Myocyte (in vitro differentiated cells): ENCODE measurements around the gene SUPT3H. TPM values are rescaled to one million over a fixed set of nuclear protein-coding genes. Genes with fewer than 3 reads are reported as not detected.
"Not testable (repeated sequence)": the region's sequence is repeated elsewhere in the genome, so short reads cannot be mapped to it uniquely, and the experiment has no call there.

Experiments used
- DNase-seq: peaks from one replicate; pipeline ENCODE4 v3.0.0-alpha.2; 2012; ENCODE audit warnings: low read depth
- total RNA-seq: library from RNA; depleted of rRNA; stranded (reverse); fragments of >200 nt; gene quantifications from 2 replicates; pipeline ENCODE4 v1.2.3, GENCODE V29; 2014

The SUPT3H gene
- total RNA-seq, 1 donor from 2014 or later, result 7.8 TPM

DNA sequence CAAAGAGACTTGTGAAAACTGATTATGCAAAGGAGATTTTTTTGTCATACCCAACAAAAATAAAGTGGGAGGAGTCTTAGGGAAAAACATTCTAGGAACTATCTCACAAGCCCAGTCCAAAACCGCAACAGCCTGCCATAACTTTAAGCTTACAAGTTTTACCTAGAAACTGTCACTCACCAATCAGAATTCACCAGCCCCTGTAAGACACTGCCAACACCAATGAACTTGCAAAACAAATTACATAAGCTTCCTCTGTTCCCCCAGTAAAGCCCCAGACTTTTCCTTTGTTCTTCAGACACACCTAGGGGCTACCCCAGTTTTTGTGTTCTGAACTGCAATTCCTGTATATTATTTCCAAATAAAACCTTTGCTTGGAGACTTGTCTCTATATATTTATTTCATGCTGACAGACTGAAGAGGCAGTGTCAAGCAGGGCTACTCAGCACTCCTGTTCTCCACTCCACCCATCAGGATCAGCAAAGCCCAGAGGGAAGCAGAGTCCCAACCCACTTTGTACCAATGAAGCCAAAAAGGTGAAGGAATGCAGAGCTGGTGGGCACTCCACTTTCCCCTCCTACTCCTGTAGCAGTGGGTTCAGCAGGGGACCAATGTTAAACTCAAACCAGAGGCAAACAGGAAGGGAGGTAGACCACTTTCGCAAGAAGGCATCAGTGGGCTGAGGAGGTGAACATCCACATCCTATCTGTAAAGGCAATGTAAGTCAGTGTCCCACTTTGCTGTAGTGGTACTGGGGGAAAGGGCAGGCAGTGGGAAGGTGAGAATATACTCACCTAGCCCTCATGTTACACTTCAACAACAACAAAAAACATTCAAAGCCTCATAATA lies 192.1 kb downstream of the SUPT3H start:
- DNase-seq, result no peak

DNA sequence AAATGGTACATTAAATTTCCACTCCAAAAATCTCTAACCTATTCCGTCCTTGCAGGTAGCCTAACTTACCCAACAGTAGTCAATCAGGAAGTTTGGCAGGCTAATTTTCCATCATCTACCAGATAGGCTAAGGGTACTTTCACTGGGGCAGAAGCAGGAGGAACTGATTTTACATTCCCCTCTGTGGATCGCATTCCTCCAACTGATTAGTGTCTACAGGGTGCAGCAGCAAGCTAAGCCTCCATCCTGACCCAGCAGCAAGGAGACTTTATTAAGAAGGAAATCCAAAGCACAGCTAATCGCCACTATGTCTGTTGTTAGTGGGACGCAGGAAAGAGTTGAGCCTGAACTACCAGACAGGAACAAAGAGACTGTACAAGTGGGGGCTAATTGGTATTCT lies 192.8 kb downstream of the SUPT3H start:
- DNase-seq, result no peak

DNA sequence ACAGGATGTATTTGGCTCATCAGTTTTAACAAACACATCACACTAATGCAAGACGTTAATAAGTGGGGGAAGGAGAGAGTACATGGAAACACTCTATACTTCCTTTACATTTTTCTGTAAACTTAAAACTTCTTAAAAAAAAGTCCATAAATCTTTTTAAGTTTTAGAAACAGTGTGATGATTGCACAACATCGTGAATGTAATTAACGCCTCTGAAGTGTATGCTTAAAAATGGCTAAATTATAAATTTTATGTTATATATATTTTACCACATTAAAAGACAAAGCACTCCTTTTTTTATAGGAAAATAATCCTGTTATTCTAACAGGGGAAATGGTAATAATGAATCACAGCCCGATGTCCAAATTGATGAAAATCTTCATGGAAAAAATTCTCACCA lies 193.7 kb downstream of the SUPT3H start:
- no peak for DNase-seq

DNA sequence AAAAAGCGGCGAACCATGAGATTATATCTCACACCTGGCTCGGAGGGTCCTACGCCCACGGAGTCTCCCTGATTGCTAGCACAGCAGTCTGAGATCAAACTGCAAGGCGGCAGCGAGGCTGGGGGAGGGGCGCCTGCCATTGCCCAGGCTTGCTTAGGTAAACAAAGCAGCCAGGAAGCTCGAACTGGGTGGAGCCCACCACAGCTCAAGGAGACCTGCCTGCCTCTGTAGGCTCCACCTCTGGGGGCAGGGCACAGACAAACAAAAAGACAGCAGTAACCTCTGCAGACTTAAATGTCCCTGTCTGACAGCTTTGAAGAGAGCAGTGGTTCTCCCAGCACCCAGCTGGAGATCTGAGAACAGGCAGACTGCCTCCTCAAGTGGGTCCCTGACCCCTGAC lies 201.4 kb downstream of the SUPT3H start:
- not testable (repeated sequence) for DNase-seq

DNA sequence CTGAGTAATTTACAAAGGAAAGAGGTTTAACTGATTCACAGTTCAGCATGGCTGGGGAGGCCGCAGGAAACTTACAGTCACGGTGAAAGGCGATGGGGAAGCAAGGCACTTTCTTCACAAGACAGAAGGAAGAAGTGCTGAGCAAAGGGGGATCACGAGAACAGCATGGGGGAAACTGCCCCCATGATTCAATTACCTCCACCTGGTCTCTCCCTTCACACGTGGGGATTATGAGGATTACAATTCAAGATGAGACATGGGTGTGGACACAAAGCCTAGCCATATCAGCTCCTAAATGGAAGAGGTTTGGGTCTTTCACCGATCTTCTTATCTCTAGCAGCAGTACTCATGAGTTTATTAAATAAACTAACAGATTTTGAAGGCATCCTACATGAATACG lies 202.5 kb downstream of the SUPT3H start:
- DNase-seq, result no peak

DNA sequence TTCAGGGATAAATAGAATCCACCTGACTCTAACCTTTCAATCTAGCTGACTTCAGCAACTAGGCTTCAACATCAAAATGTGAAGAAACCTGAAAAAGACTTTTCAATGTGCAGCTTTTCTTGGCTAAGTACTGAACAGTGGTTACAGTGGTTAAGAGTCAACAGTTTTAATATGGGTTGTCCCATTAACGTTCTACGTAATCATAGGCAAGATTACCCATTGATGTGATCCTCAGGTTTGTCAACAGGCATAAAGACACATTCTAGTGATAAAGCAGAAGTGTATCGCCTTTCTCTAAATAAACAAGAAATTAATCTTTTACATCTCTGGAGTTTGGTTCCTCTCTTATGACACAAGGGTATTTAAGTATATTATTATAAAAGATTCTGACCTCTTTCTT lies 203.7 kb downstream of the SUPT3H start:
- DNase-seq, result no peak

DNA sequence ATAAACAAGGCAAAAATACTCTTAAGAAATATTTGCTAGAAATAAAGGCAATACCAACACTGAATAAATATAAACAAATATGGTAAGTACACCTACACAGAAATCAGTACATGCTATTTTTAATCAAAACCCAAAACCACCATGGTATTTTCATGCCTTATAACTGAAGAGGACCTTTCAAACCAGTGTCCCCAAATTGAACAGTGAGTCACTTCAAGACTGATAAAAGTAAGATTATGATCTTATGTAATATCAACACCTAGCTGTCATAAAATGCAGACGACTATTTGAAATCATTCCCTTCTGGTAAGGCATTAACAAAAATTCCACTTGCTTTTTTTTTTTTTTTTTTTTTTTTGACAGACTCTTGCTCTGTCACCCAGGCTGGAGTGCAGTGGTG lies 206.4 kb downstream of the SUPT3H start:
- no peak for DNase-seq

DNA sequence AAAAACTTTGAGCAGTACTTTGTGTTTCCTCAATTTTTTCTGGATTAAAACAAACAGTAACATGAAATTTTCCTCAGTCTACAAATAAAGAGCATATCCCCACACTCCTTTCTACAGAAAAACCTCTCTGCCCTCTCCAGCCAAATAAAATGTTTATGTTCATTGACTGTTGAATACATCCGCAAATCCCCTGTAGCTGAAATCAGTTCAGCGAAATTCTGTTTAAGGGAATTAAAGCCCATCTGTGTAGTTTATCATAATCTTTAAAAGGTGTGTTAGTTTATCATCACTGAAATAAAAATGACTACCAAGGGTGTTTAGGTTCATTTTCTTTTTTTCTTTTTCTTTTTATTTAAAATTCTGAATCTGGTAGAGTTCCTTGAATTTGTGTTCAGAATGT lies 207.4 kb downstream of the SUPT3H start:
- DNase-seq, result no peak

DNA sequence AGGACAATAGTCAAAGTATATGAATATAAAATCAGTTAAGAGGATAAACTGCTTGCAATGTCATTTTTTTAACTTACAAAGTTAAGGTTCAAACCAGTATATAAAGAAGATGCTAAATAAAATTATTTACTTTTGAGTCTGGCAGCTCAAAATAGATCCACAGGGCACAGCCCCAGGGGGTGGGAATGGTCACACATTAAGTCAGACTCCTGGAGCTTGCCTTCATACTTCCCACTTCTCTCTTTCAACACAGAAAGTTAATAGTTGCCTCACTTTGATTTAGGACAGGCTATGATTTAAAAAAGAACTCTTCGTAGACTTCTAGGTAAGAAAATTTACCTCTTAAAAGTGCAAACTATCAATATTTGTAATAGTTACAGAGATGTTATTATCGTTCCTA lies 207.9 kb downstream of the SUPT3H start:
- no peak for DNase-seq

DNA sequence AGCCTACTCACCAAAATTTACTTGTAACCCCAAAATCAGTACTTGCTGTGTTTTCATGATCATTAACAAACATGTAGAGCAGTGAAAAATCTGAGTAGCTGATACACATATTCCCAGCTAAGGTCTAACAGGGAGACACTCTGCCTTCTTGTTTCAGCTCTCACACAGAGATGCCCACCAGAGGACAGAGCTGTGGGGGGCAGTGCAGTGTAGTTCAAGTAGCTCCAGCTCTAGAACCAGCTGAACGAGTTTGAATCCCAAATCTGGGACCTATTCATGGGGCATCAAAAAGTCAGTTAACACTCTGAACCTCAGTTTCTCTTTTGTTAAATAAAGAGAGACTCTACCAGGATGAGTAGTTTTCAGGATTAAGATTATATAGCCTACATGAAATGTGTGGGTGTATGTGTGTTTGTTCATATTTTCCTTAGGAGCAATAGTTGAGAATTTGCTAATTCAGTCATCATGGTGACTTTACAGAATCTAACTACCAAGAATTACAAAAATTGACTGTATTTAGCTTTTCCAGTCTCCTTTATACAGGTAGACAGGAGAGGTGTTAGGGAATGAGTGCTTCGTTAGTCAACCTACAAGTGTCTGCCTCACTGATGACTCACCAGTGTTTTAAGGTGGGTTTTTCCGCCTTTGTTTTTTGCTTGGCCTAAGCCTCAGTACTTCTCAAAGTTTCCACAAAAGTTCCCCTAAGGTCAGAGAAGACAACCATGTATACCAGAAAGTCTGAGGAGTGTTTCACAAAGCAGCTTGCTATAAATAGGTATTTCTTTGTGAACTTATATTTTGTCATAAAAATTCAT lies 213.6 kb downstream of the SUPT3H start:
- no peak for DNase-seq

DNA sequence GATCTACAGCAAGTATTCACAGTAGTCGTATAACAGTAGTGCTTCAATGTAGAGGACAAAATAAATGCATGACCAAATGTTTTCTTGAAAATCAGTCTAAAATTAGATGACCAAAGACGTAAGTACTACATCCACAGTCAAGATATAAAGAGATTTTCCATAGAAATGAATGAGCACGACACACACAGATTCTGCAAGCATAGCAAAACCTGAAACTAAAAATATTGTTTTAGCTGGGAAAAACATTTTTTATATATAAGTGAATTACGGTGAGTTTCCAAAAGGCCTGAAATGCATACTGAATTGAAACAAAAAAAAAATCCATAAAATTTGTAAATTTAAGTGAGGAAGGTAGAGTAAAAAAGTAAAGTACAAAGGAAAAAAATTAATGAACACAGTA lies 217.4 kb downstream of the SUPT3H start:
- no peak for DNase-seq

DNA sequence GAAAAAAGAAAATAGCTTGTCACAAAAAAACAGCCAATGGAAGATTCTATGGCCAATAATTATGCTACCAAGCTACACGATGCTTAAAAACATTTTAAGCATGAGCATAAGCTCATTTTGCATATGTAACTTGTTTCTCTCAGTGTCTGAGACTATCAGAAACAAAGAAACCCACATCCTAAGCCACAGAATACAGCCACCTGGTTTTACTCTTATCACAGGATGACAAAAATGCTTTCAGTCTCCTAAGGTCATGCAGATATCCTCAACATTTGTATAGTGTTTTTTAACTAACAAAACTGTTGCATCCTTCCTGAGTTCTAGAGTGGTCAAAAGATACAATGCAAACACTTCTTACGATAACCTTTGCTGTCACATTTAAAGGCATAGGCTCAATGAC lies 221.7 kb downstream of the SUPT3H start:
- no peak for DNase-seq

DNA sequence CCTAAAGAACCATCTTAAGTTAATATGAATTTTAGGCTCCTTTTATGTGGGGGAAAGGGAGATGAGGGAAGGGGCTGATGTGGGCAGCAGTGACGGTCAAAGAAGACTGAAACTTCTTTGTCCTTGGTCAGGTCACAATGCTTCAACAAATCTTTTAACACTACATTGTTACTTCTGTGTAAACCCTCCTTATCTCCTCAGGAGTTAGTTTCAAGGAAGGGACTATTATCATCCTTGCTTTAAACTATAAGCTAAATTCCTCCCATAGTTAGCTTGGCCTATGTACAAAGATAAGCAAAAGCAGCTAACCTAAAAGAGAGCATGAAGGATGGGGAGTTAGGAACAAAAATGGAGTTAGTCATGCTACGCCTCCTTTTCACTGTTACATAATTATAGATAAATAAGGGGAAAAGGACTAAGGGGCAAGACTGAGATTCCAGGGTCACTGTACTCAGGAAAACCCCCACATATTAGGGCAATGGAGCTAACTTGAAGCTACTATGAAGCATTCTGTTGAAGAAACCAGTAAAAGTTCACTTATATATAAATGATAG lies 222.3 kb downstream of the SUPT3H start:
- no peak for DNase-seq

DNA sequence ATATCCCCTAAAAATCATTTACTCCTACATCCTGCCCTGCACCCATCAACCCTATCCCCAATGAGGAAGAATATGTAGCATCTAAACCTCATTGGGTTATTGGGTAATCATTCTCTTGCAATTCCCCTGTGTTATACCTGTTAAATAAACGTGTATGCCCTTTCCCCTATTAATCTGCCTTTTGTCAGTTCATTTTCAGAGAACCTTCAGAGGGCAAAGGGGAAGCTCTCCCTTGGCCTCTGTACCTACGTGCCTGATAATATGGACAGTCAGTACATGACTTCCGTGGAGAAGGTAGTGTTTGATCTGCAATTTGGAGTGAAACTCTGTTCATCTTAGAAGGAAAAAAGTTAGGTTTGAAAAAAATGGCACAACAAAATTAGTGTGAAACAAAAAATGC lies 223.1 kb downstream of the SUPT3H start:
- DNase-seq, result no peak

DNA sequence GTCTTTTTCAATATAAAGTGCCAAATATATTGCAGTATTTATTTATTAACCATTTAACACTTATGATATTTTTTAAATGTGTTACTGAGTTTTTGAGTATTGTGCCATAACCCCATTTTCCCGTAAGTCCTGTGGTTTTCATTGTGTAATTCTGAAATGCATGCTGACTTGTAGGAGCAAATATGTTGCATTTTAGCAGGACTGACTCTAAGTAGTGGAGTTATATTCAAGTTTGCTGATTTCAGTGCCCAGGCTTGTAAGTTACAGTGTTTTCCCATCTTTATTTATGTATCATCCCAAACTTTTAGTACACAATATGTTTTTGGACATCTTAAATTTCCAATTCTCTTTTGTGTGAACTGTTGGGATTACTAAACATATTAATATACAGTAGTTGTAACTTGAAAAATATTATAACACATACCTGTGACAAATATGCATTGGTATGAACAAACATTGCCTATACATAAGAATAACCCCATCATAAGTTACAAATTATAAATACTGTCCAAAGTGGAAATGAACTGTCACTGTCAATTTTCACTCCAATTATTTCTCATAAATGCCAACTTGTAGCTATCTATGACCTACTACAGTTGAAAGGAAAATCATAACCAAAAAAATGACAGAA lies 228.9 kb downstream of the SUPT3H start:
- DNase-seq, result peak; percentile 14

DNA sequence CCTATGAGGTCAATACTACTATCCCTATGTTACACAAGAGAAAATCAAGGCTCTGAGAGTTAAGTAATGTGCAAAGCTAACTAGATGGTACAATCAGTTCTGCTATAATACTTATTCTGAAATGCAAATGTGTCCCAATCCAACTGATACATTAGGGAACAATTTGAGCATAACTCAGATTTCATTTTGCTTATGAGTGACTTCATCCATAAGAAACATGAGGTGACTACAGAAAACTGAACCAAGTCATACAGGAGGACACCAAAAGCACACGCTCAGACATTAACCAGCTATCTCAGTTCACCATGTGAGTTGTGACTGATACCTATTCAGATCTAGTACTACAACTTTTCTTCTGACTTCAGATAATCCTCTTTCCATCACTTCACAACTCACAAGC lies 229.5 kb downstream of the SUPT3H start:
- DNase-seq, result no peak

DNA sequence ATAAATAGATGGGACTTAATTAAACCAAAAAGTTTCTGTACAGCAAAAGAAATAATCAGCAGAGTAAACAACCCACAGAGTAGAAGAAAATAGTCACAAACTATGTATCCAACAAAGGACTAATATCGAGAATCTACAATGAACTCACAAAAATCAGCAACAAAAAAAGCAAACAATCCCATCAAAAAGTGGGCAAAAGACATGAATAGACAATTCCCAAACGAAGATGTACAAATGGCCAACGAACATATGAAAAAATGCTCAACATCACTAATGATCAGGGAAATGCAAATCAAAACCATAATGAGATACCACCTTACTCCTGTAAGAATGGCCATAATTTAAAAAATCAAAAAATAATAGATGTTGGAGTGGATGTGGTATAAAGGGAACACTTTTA lies 232.1 kb downstream of the SUPT3H start:
- DNase-seq, result not testable (repeated sequence)

DNA sequence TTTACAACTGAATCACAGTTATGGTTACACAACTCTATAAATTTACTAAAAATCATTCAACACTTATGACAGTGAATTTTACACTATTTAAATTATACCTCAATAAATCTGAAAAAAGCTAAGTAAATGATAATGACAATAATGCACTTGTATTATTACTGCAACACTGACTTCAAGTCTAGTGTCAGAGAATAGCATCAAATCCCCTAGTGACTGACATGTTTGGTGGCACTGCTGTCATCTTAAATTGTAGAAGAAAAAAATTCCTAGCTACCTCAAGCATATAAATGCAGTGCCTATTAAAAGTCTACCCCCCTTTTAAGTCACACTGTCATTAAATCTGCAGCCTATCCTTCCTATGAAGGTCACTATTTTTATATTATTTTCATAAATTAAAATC lies 239.0 kb downstream of the SUPT3H start:
- no peak for DNase-seq

DNA sequence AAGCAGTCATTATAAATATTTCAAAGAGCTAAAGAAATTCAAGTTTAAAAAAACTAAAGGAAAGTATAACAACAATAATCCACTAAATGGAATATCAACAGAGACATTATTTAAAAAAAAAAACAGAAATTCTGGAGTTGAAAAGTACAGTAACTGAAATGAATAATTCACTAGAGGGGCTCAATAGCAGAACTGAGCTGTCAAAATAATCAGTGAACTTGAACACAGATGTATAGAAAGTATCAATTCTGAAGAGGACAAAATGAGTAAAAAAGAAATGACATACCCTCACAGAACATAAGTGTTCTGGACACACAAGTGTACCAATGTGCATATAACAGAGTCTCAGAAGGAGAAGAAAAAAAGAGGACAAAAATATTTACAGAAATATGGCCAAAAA lies 241.2 kb downstream of the SUPT3H start:
- no peak for DNase-seq

DNA sequence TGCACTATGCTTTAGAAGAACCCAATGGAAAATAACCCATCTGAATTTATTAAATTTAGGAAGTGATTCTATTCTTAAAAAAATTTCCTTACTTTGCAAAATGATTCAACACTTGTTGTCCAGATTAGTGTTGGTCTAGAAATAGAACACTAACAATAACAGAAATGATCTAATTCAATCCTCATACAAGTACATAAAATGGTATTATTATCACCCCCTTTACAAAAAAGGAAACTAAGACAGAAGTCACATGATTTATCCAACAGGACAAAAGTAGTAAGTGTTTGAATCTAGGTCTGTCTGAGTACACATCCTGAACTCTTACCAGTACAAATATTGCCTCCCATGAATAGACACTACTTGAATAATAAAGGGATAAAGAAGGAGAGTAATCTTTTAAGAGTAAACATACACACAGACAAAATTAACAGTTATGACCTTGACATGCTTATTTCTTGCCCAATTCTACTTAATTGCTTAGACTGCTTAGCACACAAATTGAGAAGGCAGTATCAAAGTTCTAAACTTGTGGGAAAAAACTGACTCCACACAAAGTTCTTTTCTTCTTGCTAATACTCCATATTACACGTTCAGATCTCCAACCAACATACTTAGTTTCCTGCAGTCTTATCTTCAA lies 245.0 kb downstream of the SUPT3H start:
- peak; percentile 48 for DNase-seq

DNA sequence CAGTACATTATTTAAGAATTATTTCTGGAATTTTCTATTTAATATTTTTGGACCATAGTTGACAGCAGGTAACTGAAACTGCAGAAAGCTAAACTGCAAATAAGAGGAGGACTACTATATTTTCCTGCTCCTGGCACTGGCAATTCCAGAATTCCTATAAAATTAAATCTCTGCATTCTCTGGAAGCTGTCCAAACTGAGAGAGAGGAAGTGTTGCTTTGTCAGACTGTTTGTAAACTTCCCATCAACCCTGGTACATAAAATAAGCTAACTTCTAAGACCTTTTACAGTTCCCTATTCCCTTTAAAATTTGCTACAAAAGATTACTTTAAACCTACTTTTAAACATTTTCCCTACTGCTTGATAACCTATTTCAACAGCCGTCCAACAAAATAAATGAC lies 245.7 kb downstream of the SUPT3H start:
- no peak for DNase-seq
